ENCODE results near the gene NECTIN4.

Gene NECTIN4

DNA sequence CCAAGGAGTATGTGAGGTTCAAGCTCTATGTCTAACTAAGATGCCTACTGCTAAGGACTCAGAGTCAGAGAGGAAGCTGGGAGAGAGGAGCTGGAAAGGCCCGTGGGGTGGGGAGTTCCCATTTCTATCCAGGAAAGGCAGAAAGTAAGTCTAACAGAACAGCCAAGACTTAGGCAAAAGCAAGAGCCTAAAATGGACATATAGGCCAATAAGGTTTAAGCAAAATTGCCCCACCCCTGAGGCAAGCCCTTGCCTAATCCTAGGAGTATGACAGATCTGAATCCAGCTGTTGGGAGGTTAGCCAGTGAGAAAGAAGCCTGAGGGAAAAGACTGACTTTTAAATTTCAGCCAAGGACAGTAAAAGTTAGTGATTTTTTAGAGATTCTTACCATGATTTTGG, 7.2 kb upstream of the NECTIN4 start:
- DNase-seq (ENCODE audit: low spot score in 2 of 2) (no peak), ATAC-seq (ENCODE audit: low read depth) (no peak)
- Mint-ChIP-seq H3K4me3 (peak overlapping the region; percentile 11), H3K27ac (peak overlapping the region; percentile 100), H3K9me3 (no peaks in the 10 kb centered on the region), H3K27me3 (no peaks in the 10 kb centered on the region), H3K4me1 (peaks cover 29% of the 10 kb centered on the region), H3K36me3 (no peaks in the 10 kb centered on the region)

DNA sequence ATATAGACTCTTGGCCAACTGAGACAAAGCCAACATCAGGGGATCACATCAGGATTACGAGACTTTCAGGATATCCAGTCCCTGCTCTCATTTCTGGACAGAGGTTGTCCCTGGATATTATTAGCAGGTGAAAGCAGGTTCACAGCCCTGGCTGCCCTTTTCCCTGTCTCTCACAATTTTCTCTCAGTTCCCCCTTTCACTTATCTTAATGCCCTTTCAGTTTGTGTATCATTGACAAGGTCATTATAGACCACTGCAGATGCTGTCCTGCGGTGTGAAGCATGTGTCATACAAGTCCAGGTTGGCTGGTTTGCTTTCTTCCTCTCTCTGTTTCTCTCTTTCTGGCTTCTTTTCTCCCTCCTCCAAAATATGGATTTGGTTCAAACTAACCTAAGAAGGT, 6.7 kb upstream of the NECTIN4 start:
- H3K4me1 Mint-ChIP-seq: peaks cover 29% of the 10 kb centered on the region
- H3K4me3 Mint-ChIP-seq: no peak overlapping the region
- no peaks in the 10 kb centered on the region for H3K36me3 Mint-ChIP-seq
- DNase-seq (ENCODE audit: low spot score in 2 of 2) (no peak), ATAC-seq (ENCODE audit: low read depth) (no peak)
- H3K27me3 Mint-ChIP-seq: no peaks in the 10 kb centered on the region
- H3K27ac Mint-ChIP-seq: peak overlapping the region; percentile 100
- H3K9me3 Mint-ChIP-seq: no peaks in the 10 kb centered on the region

DNA sequence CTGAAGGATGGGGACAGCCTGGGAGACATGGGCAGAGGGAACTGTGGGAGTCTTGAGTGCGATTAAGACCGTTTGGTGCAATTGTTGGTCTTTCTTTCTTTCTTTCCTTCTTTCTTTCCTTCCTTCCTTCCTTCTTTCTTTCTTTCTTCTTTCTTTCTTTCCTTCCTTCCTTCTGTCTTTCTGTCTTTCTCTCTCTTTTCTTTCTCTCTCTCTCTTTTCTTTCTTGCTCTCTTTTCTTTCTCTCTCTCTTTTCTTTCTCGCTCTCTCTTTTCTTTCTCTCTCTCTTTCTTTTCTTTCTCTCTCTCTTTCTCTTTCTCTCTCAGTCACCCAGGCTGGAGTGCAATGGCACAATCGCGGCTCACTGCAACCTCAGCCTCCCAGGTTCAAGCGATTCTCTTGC, 5.9 kb upstream of the NECTIN4 start:
- no peak for DNase-seq (ENCODE audit: low spot score in 2 of 2)
- Mint-ChIP-seq H3K36me3 (no peaks in the 10 kb centered on the region), H3K27ac (no peak overlapping the region), H3K4me3 (no peak overlapping the region), H3K4me1 (peaks cover 29% of the 10 kb centered on the region), H3K9me3 (no peaks in the 10 kb centered on the region), H3K27me3 (no peaks in the 10 kb centered on the region)
- no peak for ATAC-seq (ENCODE audit: low read depth)

DNA sequence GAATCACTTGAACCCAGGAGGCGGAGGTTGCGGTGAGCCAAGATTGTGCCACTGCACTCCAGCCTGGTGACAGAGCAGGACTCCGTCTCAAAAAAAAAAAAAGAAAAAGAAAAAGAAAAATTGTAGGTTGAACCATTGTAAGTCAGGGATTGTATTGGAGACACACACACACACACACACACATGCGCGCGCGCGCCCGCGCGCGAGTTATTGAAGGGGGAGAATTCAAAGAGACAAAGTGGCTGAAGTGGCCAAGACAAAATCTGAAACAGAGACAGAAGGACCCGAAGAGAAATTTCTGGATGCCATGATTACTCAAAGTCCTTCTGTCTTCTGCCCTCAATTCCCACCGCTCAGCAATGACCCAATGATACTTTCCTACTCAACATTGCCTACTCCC, 5.1 kb upstream of the NECTIN4 start:
- H3K27me3 Mint-ChIP-seq: no peaks in the 10 kb centered on the region
- DNase-seq (ENCODE audit: low spot score in 2 of 2): no peak
- H3K36me3 Mint-ChIP-seq: no peaks in the 10 kb centered on the region
- H3K4me1 Mint-ChIP-seq: peaks cover 29% of the 10 kb centered on the region
- H3K9me3 Mint-ChIP-seq: no peaks in the 10 kb centered on the region
- H3K27ac Mint-ChIP-seq: no peak overlapping the region
- ATAC-seq (ENCODE audit: low read depth): no peak
- H3K4me3 Mint-ChIP-seq: no peak overlapping the region

DNA sequence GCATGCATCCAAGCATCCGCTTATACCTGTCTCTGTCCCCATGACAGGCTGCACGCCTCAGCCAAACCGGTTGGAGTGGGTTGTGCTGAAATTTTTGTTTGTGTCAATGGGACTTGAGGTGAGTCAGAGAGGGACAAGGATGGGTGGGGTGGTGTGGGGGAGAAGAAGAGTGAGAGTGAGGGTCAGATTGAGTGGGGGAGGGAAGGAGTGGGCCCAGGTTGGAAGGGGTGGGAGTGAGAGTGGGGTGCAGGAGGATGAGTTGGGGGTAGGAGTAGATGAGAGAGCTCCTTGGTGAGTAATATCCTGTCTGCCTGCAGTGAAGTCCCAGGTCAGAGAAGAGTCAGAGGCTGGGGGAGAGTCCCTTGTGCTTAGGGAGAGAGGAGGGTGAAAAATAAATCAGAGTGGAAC, 3.3 kb upstream of the NECTIN4 start:
- Mint-ChIP-seq H3K27ac (no peak overlapping the region), H3K4me3 (no peak overlapping the region), H3K9me3 (no peaks in the 10 kb centered on the region), H3K4me1 (peaks cover 19% of the 10 kb centered on the region), H3K36me3 (no peaks in the 10 kb centered on the region), H3K27me3 (no peaks in the 10 kb centered on the region)
- DNase-seq (ENCODE audit: low spot score in 2 of 2): no peak
- no peak for ATAC-seq (ENCODE audit: low read depth)

DNA sequence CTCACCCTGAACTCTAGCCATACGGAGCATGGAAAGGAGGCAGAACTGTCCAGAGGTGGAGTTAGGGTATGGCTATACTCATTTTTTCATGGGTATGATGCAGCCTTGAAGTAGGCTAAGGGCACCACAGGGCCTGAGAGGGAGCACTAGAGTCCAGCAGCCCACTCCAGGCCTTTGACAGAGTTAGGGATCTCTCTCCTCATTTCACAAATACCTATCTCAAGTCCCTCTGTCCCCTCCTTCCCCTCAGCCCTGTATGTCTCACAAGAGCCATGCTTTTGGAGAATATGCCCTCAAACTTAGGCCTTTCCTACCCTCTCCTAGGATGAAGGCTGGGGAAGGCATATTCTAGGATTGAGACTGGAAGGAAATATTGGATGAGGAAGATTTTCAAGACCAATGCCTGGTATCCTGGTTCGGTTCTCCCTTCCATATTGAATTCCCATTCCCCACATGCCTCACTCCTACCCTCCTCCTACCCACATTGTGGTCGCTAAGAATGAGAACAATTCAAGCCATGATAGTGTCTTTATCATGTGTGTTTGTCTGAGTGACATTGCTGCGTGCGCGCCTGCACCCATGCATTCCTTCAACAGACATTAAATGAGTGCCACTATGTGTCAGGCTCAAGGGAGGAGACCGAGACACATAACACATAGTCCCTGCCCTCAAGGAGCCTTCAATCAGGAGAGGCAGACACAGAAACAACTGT, 2.6 kb upstream of the NECTIN4 start:
- no peak for DNase-seq (ENCODE audit: low spot score in 2 of 2)
- ATAC-seq (ENCODE audit: low read depth): no peak
- Mint-ChIP-seq H3K27me3 (no peaks in the 10 kb centered on the region), H3K9me3 (no peaks in the 10 kb centered on the region), H3K27ac (no peak overlapping the region), H3K4me3 (no peak overlapping the region), H3K4me1 (peaks cover 12% of the 10 kb centered on the region), H3K36me3 (no peaks in the 10 kb centered on the region)

DNA sequence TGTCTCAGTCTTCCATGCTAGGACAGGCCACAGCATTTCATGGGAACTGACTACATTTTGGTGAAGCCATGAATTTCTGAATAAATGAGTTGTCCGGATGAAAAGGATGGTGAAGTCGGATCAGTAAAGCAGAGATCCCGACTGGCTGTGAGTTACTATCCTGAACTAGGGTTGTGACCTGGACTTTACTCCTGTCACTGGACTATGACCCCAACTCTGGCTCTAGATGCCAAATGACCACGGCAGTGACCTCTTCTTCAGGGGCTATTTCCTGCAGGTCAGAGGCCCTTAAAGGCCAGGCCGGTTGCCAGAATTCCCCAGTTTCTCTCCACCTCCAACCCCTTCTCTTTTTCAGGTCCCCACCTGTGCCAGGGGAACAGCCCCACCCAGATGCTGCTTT, 1.7 kb upstream of the NECTIN4 start:
- no peaks in the 10 kb centered on the region for H3K27me3 Mint-ChIP-seq
- no peak overlapping the region for H3K4me3 Mint-ChIP-seq
- ATAC-seq (ENCODE audit: low read depth) (no peak), DNase-seq (ENCODE audit: low spot score in 2 of 2) (no peak)
- H3K36me3 Mint-ChIP-seq: no peaks in the 10 kb centered on the region
- no peaks in the 10 kb centered on the region for H3K9me3 Mint-ChIP-seq
- H3K27ac Mint-ChIP-seq: no peak overlapping the region
- H3K4me1 Mint-ChIP-seq: peaks cover 5% of the 10 kb centered on the region

DNA sequence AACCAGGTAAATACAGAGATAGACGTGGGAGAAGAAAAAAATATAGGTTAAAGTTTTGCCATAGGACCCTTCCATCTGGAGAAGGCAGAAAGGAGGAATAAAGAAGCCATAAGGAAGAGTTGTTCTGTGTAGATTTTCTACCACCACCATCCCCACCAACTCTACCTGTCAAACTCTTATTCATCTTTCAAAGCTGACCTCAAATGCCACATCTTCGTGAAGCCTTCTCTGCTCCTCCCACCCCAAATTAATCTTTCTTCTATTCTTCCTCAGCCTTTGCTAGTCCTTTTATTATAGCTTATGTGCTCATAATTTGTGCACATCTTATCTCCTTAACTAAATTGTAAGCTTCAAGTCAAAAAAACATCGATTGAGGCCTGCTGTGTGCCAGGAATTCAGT, 1.3 kb upstream of the NECTIN4 start:
- ATAC-seq (ENCODE audit: low read depth) (no peak), DNase-seq (ENCODE audit: low spot score in 2 of 2) (no peak)
- Mint-ChIP-seq H3K27ac (no peak overlapping the region), H3K36me3 (no peaks in the 10 kb centered on the region), H3K27me3 (no peaks in the 10 kb centered on the region), H3K4me3 (no peak overlapping the region), H3K4me1 (peaks cover 2% of the 10 kb centered on the region), H3K9me3 (no peaks in the 10 kb centered on the region)

DNA sequence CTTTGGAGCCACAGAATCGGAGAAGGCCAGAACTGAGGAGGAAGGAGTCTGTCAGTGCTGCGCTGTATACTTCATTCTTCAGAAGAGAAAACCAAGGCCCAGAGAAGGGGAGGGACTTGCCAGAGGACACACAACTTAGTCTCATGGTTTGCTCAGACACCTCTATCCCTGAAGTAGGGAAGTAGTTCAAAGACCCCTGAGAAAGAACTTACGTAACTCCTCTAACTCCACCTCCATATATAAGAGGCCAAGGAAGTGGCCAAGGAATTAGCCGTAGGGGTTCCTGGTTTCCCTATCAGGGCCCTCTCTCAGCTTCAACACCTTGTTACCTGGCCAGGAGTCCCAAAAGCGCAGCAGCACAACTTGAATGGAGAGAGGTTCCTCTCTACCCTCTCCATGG, 580 bp upstream of the NECTIN4 start:
- H3K36me3 Mint-ChIP-seq: no peaks in the 10 kb centered on the region
- H3K4me1 Mint-ChIP-seq: no peaks in the 10 kb centered on the region
- no peaks in the 10 kb centered on the region for H3K9me3 Mint-ChIP-seq
- DNase-seq (ENCODE audit: low spot score in 2 of 2) (no peak), ATAC-seq (ENCODE audit: low read depth) (no peak)
- no peaks in the 10 kb centered on the region for H3K27me3 Mint-ChIP-seq
- H3K4me3 Mint-ChIP-seq: no peak overlapping the region
- no peak overlapping the region for H3K27ac Mint-ChIP-seq

DNA sequence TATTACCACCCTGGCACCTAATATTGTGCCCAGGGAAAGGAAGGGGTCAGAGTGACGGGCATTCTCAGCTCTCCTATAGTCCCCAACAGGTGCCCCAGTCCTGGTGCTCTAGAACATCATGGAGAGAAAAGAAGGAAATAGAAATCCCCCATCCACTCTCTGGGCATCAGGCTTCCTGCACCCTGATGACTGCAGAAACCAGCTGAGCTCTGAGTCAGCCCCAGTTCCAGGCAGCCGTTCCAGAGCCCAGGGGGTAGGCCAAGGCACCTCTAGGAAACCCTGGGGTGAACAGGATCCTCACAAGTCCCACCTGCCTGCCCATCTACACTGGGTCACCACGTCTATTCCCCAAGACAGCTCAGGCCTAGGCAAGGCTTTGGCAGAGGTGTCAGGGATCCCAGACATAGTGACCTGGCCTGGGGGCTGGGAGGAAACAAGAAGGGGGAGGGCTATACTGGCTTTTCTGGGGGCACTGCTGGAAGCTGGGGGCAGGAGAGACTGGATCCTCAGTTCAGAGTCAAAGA, 709 bp downstream of the NECTIN4 start:
- H3K4me1 Mint-ChIP-seq: no peaks in the 10 kb centered on the region
- no peak overlapping the region for H3K27ac Mint-ChIP-seq
- no peak overlapping the region for H3K4me3 Mint-ChIP-seq

DNA sequence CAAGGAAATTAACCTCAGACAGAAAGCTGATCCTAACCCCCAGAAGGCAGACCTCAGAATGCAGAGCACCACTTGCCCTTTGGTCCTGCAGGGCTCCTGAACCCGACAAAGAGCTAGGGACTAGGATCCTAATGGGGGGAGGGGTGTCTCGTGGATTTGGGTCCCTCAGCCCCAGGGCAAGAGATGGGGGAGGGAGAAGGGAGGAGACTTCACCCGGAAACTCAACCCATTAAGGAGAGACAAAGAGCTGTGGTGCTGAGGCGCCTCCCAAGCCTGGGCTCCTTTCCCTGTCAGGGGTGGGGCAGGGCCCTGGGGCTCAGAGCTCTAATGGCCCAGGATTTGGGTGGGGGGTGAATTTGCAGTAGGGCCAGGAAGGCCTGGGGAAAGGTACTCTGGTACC, 2.9 kb downstream of the NECTIN4 start:
- Mint-ChIP-seq H3K4me1 (no peaks in the 10 kb centered on the region), H3K4me3 (no peak overlapping the region), H3K27ac (no peak overlapping the region), H3K27me3 (no peaks in the 10 kb centered on the region), H3K36me3 (no peaks in the 10 kb centered on the region), H3K9me3 (no peaks in the 10 kb centered on the region)
- DNase-seq (ENCODE audit: low spot score in 2 of 2) (no peak), ATAC-seq (ENCODE audit: low read depth) (no peak)

More for the DNA sequence above, 709 bp downstream of the NECTIN4 start:
- Mint-ChIP-seq H3K36me3 (no peaks in the 10 kb centered on the region), H3K27me3 (no peaks in the 10 kb centered on the region), H3K9me3 (no peaks in the 10 kb centered on the region)
- no peak for DNase-seq (ENCODE audit: low spot score in 2 of 2)
- ATAC-seq (ENCODE audit: low read depth): no peak

DNA sequence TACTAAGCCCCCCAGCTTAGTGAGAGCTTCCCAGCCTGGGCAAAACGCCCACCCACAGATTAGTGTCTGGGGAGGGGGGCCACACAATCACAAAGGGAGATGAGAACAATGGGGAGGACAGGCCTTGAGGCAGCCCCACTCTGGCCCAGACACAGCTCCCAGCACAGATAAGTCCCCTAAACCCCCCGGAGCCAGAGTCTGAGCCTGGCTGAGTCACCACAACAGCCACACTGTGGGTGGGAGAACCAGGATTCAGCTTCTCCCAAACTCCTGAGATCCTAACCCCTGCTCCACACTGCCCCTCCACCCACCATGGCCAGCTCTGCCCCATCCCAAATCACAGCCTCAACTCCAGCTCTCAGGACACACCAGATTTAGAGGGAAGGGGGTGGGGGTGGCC, 4.2 kb downstream of the NECTIN4 start:
- DNase-seq (ENCODE audit: low spot score in 2 of 2): no peak
- Mint-ChIP-seq H3K9me3 (no peaks in the 10 kb centered on the region), H3K4me1 (no peaks in the 10 kb centered on the region), H3K36me3 (no peaks in the 10 kb centered on the region), H3K4me3 (no peak overlapping the region), H3K27ac (no peak overlapping the region), H3K27me3 (peaks cover 3% of the 10 kb centered on the region)
- ATAC-seq (ENCODE audit: low read depth): no peak

DNA sequence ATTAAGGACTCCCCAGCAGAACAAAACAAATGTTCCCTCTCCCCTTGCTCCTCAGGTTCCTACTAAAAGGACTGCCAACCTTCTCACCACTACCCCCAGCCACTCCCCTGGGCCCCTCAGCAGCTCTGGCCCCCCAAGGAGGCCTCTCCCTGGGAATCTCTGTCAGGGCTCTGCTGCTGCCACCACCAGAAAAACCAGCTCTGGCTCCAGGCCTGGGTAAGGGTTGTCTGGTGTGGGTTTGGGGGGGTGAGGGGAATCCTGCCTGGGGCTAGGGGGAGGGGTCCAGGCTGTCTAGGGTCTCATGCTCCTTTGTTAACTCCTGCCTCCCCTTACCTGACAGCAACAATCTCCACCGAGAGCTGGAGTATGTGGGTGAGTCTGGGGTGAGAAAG, 4.8 kb downstream of the NECTIN4 start:
- H3K36me3 Mint-ChIP-seq: no peaks in the 10 kb centered on the region
- DNase-seq (ENCODE audit: low spot score in 2 of 2) (no peak), ATAC-seq (ENCODE audit: low read depth) (no peak)
- H3K4me1 Mint-ChIP-seq: no peaks in the 10 kb centered on the region
- H3K27me3 Mint-ChIP-seq: peaks cover 3% of the 10 kb centered on the region
- no peak overlapping the region for H3K4me3 Mint-ChIP-seq
- no peaks in the 10 kb centered on the region for H3K9me3 Mint-ChIP-seq
- no peak overlapping the region for H3K27ac Mint-ChIP-seq

DNA sequence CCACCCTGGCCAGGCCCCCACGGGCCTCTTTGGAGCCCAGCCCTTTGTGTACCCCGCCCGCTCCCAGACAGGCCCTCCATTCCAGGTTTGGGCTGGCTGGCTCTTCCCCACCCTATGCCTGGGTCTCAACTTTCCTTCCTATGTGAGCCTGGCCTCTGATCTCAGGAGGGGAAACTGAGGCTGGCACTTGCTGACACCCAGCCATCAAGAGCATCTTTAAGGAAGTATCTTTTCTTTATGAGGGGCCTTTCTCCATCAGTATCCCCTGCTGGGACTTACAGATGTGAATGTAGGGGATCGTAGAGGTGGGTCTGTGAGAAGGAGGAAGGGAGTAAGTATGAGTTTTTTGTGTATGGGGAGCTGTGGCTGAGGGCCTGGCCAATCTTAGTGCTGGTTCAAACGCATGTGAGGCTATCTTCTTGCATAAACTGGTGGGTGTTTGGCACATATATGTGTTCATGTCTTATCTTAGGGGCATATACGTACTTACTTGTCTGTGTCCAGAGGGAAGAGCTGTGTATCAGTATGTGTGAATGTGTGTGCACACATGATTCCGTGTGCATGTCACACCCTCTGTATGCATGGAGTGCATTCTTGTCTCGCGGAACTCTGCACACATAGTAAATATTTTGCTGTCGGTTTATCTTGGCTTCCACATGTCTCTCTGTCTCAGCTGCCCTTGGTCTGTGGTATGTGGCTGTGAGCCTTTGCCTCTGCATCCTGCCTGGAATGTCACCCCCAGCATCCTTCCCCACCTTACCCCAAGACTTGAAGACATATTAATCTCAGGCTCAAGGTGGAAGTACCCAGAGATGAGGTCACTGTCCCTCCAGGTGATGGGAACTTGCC, 5.4 kb downstream of the NECTIN4 start:
- no peak for ATAC-seq (ENCODE audit: low read depth)
- Mint-ChIP-seq H3K36me3 (no peaks in the 10 kb centered on the region), H3K4me1 (no peaks in the 10 kb centered on the region), H3K4me3 (no peak overlapping the region), H3K9me3 (no peaks in the 10 kb centered on the region), H3K27ac (no peak overlapping the region), H3K27me3 (peaks cover 3% of the 10 kb centered on the region)
- no peak for DNase-seq (ENCODE audit: low spot score in 2 of 2)

Measured in memory B cell (primary cell).